DND-41 (cell line): Measurements from ENCODE around the gene DDX20.

Source experiments
- CTCF ChIP-seq: IDR thresholded peaks from 2 replicates; pipeline ENCODE4 v1.5.1; 2012; ENCODE audit warnings: borderline replicate concordance, low read length, moderate library complexity, mild to moderate bottlenecking; ENCODE audit not compliant: poor library complexity, severe bottlenecking; ENCODE audit errors: extremely low read depth
- EZH2 ChIP-seq: IDR thresholded peaks from 3 replicates; pipeline ENCODE4 v1.6.1; 2012; ENCODE audit warnings: borderline replicate concordance, low read depth, mild to moderate bottlenecking, moderate library complexity, low read length, inconsistent platforms; ENCODE audit not compliant: severe bottlenecking

GRCh38 chr1:111812306-111812705 lies 56.6 kb downstream of the DDX20 start:
- TF ChIP-seq CTCF (no peak), EZH2 (no peak)
